HG03460 (cell line): ENCODE measurements around the gene RASSF1.
"Not testable (repeated sequence)": the region's sequence is repeated elsewhere in the genome, so short reads cannot be mapped to it uniquely, and the experiment has no call there.

Experiments used
- ATAC-seq: cut with Tn5 transposase; IDR thresholded peaks from one replicate; pipeline ENCODE4 v1.9.1; 2021; ENCODE audit not compliant: unreplicated experiment

The RASSF1 gene

GRCh38 chr3:50324351-50325112 is 16.1 kb downstream of the RASSF1 start:
- no peak for ATAC-seq

GRCh38 chr3:50323614-50324199 is 16.9 kb downstream of the RASSF1 start:
- ATAC-seq, result no peak

GRCh38 chr3:50323092-50323600 is 17.5 kb downstream of the RASSF1 start:
- no peak for ATAC-seq

GRCh38 chr3:50322386-50323091 is 18.1 kb downstream of the RASSF1 start, which contains the start of gene HYAL2:
TSS of gene HYAL2 (minus strand) at chr3:50322745. CDS start at chr3:50320489, 2,256 bp downstream.
- no peak for ATAC-seq

GRCh38 chr3:50322115-50322385 is 18.6 kb downstream of the RASSF1 start:
- no peak for ATAC-seq

GRCh38 chr3:50321336-50322114 is 19.1 kb downstream of the RASSF1 start:
- ATAC-seq, result peak; percentile 75

- ATAC-seq, result peak; percentile 49
Measured at GRCh38 chr3:50320853-50321335, 19.7 kb downstream of the RASSF1 start.

GRCh38 chr3:50319894-50320625 is 20.6 kb downstream of the RASSF1 start:
- ATAC-seq, result no peak

GRCh38 chr3:50319181-50319893 is 21.3 kb downstream of the RASSF1 start:
- no peak for ATAC-seq

GRCh38 chr3:50318615-50319014 is 22.0 kb downstream of the RASSF1 start:
- ATAC-seq, result no peak

- no peak for ATAC-seq
Measured at GRCh38 chr3:50318163-50318562, 22.5 kb downstream of the RASSF1 start.

GRCh38 chr3:50317300-50317699 is 23.3 kb downstream of the RASSF1 start:
- ATAC-seq, result no peak

GRCh38 chr3:50316657-50317242 is 23.9 kb downstream of the RASSF1 start:
- no peak for ATAC-seq

GRCh38 chr3:50314816-50315215 is 25.8 kb downstream of the RASSF1 start:
- ATAC-seq, result no peak

- no peak for ATAC-seq
Measured at GRCh38 chr3:50314342-50314741, 26.3 kb downstream of the RASSF1 start.

- not testable (repeated sequence) for ATAC-seq
Measured at GRCh38 chr3:50312041-50312440, 28.6 kb downstream of the RASSF1 start.

GRCh38 chr3:50304601-50305000 is 36.0 kb downstream of the RASSF1 start:
- no peak for ATAC-seq

GRCh38 chr3:50303013-50303815 is 37.4 kb downstream of the RASSF1 start, which contains the start of gene HYAL1:
TSS of gene HYAL1 (minus strand) at chr3:50303574. CDS start at chr3:50302956, 618 bp downstream.
- ATAC-seq, result no peak
